ENCODE measurements around the gene XRCC6.
"Not testable (repeated sequence)": the region's sequence is repeated elsewhere in the genome, so short reads cannot be mapped to it uniquely, and the experiment has no call there.

The XRCC6 gene

DNA sequence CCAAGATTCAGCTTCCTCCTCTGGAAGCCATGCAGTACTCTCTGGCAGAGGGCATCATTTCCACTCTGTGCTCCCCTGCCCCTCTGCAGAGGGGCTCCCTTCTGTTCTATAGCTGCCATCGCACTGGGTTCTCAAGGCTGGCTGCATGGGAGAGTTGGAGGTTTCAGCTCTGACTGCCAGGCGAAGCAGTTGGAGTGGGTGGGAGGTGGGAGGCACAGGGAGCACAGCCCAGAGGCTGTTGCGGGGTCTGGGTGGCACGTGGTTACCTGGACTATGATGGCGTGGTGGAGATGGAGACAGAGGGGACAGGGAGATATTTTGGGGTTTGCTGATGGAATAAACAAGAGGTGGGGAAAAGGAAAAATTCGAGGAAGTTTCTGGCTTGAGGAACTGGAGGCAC lies 36.2 kb upstream of the XRCC6 start:
- TF ChIP-seq, protein P1, sequence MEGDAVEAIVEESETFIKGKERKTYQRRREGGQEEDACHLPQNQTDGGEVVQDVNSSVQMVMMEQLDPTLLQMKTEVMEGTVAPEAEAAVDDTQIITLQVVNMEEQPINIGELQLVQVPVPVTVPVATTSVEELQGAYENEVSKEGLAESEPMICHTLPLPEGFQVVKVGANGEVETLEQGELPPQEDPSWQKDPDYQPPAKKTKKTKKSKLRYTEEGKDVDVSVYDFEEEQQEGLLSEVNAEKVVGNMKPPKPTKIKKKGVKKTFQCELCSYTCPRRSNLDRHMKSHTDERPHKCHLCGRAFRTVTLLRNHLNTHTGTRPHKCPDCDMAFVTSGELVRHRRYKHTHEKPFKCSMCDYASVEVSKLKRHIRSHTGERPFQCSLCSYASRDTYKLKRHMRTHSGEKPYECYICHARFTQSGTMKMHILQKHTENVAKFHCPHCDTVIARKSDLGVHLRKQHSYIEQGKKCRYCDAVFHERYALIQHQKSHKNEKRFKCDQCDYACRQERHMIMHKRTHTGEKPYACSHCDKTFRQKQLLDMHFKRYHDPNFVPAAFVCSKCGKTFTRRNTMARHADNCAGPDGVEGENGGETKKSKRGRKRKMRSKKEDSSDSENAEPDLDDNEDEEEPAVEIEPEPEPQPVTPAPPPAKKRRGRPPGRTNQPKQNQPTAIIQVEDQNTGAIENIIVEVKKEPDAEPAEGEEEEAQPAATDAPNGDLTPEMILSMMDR (IDR thresholded peaks at IDR 0.05; ENCODE audit: insufficient read depth, low read length, missing control alignments): no peak
- H3K4me3 ChIP-seq (ENCODE audit: low read depth, low read length): no peak overlapping the region
- no peak for DNase-seq (ENCODE audit: low read depth, low spot score)
- POLR2A ChIA-PET: no interaction called here
- CTCF ChIA-PET: interaction anchor here (2.4 kb wide), 1 partner anchor 12 kb away, joined by 7 read pairs; no protein-coding TSS in a partner anchor

DNA sequence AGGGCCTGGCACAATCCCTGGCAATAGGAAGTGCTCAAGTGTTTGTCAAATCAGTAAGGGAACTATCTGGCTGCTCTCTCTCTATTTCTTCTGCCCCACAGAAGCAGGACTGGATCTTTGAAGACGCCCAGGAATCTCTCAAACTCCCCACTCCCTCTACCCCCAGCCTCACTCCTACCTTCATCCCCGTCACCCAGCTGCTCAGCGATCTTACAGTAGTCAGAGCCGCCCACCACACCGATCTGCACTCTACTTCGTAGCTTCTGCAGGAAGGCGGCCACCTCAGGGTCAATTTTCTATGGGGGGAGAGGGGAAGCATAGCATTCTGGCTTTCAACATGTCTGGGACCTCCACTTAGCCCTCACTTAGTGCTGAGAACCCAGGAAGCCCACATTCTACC lies 35.2 kb upstream of the XRCC6 start:
- no peak for DNase-seq (ENCODE audit: low read depth, low spot score)
- ChIA-PET POLR2A (no interaction called here), CTCF (interaction anchor here (0.8 to 1.6 kb wide), 3 partner anchors 11 to 42 kb away, joined by 3 to 6 read pairs (median 4); partner anchors contain the start of gene POLR3H)
- TF ChIP-seq, protein P1 (IDR thresholded peaks at IDR 0.05; ENCODE audit: insufficient read depth, low read length, missing control alignments): no peak
- H3K4me3 ChIP-seq (ENCODE audit: low read depth, low read length): no peak overlapping the region

DNA sequence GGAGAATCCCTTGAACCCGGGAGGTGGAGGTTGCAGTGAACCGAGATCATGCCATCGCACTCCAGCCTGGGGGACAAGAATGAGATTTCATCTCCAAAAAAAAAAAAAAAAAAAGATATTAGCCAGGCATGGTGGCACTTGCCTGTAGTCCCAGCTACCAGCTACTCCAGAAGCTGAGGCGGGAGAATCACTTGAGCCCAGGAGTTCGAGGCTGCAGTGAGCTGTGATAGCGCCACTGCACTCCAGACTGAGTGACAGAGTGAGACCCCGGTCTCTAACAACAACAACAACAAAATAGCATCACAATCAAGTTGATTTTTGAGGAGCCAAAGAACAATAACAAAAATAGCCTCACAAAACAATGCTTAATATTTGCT lies 33.8 kb upstream of the XRCC6 start:
- TF ChIP-seq, protein P1 (IDR thresholded peaks at IDR 0.05; ENCODE audit: insufficient read depth, low read length, missing control alignments): no peak
- H3K4me3 ChIP-seq (ENCODE audit: low read depth, low read length): no peak overlapping the region
- DNase-seq (ENCODE audit: low read depth, low spot score): no peak
- ChIA-PET CTCF (interaction anchor here (1.6 kb wide), 1 partner anchor 10 kb away, joined by 6 read pairs; no protein-coding TSS in a partner anchor), POLR2A (no interaction called here)

DNA sequence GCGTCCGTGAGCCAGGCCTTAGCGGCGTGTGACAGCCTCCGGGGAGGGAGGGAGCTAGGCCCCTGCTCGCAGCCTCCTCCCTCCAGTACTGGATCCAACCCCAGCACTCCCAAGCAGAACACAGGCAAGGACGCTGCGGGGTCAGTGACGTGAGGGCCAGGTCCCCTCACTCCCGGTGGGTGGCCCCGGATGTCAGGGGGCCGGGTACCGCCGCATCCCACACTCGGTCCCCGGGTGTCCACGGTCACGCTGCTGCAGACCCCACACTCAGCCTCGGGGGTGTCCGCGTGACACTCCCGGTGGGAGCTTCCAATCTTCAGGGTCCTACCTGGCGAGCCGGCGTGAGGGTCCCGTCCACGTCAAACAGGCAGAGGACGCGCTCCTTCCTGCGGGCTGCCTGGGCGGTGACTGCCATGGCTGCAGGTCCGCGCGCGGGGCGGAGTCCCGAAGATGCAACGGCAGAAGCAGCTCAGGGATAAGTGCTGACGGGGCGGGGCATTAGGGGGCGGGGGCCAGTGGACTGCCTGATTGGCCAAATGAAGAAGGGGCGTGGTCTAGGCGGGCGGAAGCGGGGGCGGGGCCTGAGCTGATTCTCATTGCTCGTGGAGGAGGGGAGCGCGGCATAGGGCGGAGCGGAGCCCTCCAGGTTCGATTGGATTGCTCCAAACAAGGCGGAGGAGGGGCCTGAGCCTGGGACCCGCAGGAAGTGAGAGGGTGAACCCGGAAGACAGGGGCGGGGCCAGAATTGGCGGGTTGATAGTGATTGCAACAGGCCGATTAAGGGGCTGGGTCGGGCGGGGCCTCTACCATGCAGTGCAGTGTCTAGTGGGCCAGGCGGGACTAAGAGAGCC lies 31.5 kb upstream of the XRCC6 start, which contains the start of gene PMM1:
TSS of gene PMM1 (minus strand) at position 450 of the 851 bp plus-strand sequence. CDS start at position 415, 35 bp downstream.
- TF ChIP-seq, protein P1 (IDR thresholded peaks at IDR 0.05; ENCODE audit: insufficient read depth, low read length, missing control alignments): no peak
- POLR2A ChIA-PET: interaction anchor here (0.5 to 2.2 kb wide), 13 partner anchors 9 to 114 kb away, joined by 3 to 17 read pairs (median 5); partner anchors contain the start of genes CSDC2, POLR3H and XRCC6
- CTCF ChIA-PET: interaction anchor here (0.8 to 3.4 kb wide), 13 partner anchors 10 to 107 kb away, joined by 3 to 17 read pairs (median 5); partner anchors contain the start of gene POLR3H
- DNase-seq (ENCODE audit: low read depth, low spot score): peak; percentile 95
- peak within 1 kb of the TSS; percentile 97 for H3K4me3 ChIP-seq (ENCODE audit: low read depth, low read length)

DNA sequence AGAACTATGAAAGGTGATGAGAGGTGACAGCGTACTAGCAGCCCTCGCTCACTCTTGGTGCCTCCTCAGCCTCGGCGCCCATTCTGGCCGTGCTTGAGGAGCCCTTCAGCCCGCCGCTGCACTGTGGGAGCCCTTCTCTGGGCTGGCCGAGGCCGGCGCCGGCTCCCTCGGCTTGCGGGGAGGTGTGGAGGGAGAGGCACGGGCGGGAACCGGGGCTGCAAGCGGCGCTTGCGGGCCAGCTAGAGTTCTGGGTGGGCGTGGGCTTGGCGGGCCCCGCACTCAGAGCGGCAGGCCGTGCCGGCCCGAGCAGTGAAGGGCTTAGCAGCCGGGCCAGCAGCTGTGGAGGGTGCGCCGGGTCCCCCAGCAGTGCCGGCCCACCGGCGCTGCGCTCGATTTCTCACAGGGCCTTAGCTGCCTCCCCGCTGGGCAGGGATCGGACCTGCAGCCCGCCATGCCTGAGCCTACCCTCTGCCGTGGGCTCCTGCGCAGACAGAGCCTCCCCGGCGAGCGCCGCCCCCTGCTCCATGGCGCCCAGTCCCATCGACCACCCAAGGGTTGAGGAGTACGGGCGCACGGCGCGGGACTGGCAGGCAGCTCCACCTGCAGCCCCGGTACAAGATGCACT lies 27.6 kb upstream of the XRCC6 start:
- DNase-seq (ENCODE audit: low read depth, low spot score); H3K4me3 ChIP-seq (ENCODE audit: low read depth, low read length); POLR2A ChIA-PET: not testable (repeated sequence)
- CTCF ChIA-PET: interaction anchor here (1.7 kb wide), 1 partner anchor 50 kb away, joined by 4 read pairs; the partner anchor contains the start of gene POLR3H

DNA sequence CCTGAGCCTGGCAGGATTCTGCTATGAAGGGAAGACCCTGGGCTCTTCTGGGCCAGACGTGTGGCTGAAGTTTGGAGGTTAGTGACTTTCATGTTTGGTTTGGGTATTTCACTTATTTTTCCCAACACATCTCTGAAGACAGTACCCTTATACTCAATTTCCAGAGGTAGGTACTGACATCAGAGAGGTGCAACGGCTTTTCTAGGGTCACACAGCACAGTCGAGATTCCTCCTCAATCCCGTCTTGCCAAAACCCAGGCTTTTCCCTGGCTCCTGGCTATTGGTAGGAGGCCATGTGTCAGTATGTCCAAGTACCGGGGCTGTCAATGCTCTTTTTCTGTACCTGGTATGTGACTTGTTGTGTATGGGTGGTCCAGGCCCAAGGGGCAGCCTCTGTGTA lies 25.4 kb upstream of the XRCC6 start:
- ChIA-PET CTCF (interaction anchor here (2.2 to 3.4 kb wide), 2 partner anchors 33 to 63 kb away, joined by 8 to 21 read pairs; no protein-coding TSS in a partner anchor), POLR2A (no interaction called here)
- no peak for DNase-seq (ENCODE audit: low read depth, low spot score)
- TF ChIP-seq, protein P1 (IDR thresholded peaks at IDR 0.05; ENCODE audit: insufficient read depth, low read length, missing control alignments): no peak
- no peak overlapping the region for H3K4me3 ChIP-seq (ENCODE audit: low read depth, low read length)

Measured in AG04449 (cell line).